Thyroid gland (tissue), 4 donors: Measurements from ENCODE around the gene QSOX2.

Experiments
- CTCF ChIP-seq, 6 experiments: fragments of 200-600 bp in 3 of 6; fragments of 450-650 bp in 3 of 6; sonication (generic) in 3 of 6; IDR thresholded peaks; one replicate each; pipeline ENCODE4 v1.5.1; 2016 to 2019; ENCODE audit warnings: antibody characterized with exemption in 6 of 6, mild to moderate bottlenecking in 2 of 6, inconsistent platforms in 1 of 6, moderate library complexity in 1 of 6
- POLR2A ChIP-seq, 2 donors: fragments of 450-650 bp; IDR thresholded peaks; one replicate each; pipeline ENCODE4 v1.6.1; 2017; ENCODE audit warnings: antibody characterized with exemption in 2 of 2, mild to moderate bottlenecking in 2 of 2, moderate library complexity in 1 of 2

- TF ChIP-seq POLR2A (IDR thresholded peaks at IDR 0.05) (no peak), CTCF (IDR thresholded peaks at IDR 0.05) (no peak)
These were observed 12.7 kb upstream of the QSOX2 start for GRCh38 chr9:136258299-136258625.
